SH-SY5Y (cell line): ENCODE results near the gene ANO6.

Experiments
- GATA2 ChIP-seq: IDR thresholded peaks from 2 replicates; pipeline ENCODE4 v1.6.1; 2011; ENCODE audit warnings: mild to moderate bottlenecking, low read depth, low read length
- GATA3 ChIP-seq: IDR thresholded peaks from 2 replicates; pipeline ENCODE4 v1.6.1; 2011; ENCODE audit warnings: low read depth, mild to moderate bottlenecking, low read length, moderate library complexity

GRCh38 chr12:45231515-45232145 lies 15.7 kb downstream of the ANO6 start:
- TF ChIP-seq GATA3 (0 out of 2 replicates have a peak, but pooled peaks have one; percentile 24), GATA2 (no peak)
